Natural killer cell (primary cell): ENCODE measurements around the gene SDF2L1. TPM values are rescaled to one million over a fixed set of nuclear protein-coding genes. Genes with fewer than 3 reads are reported as not detected.

Experiments
- ATAC-seq, 3 donors: fragments of 150-1000 bp in 2 of 3; fragments of 200-7000 bp in 1 of 3; cut with Tn5 transposase; 1 replicate in 1 of 3; 2 replicates in 2 of 3; pipeline ENCODE4 v1.10.0; 2021; ENCODE audit warnings: mild to moderate bottlenecking in 2 of 3, moderate library complexity in 2 of 3
- DNase-seq, 2 donors: peaks; one replicate each; pipeline versions ENCODE4 v3.0.0 to v3.0.0-alpha.2; 2013 to 2021; ENCODE audit warnings: mixed read lengths in 1 of 2
- H3K27ac ChIP-seq: one replicate; pipeline ENCODE4 v1.5.1; 2013; ENCODE audit warnings: mild to moderate bottlenecking, low read length
- H3K27me3 ChIP-seq: one replicate; pipeline ENCODE4 v1.6.1; 2013; ENCODE audit warnings: low read length; ENCODE audit not compliant: control insufficient read depth, insufficient read depth
- H3K36me3 ChIP-seq: one replicate; pipeline ENCODE4 v1.6.1; 2013; ENCODE audit warnings: low read length; ENCODE audit not compliant: control insufficient read depth, insufficient read depth
- H3K4me1 ChIP-seq: one replicate; pipeline ENCODE4 v1.6.1; 2013; ENCODE audit warnings: low read length; ENCODE audit not compliant: control insufficient read depth, insufficient read depth
- H3K4me3 ChIP-seq: one replicate; pipeline ENCODE4 v1.5.1; 2013; ENCODE audit warnings: low read length
- H3K9me3 ChIP-seq: one replicate; pipeline ENCODE4 v1.6.1; 2013; ENCODE audit warnings: low read length; ENCODE audit not compliant: control insufficient read depth, insufficient read depth
- H3K27ac Mint-ChIP-seq, 2 donors: one replicate each; pipeline ENCODE4 v1.8.0; 2022; ENCODE audit warnings: mild to moderate bottlenecking in 2 of 2, mixed read lengths in 2 of 2, moderate library complexity in 1 of 2
- H3K27me3 Mint-ChIP-seq, 2 donors: one replicate each; pipeline ENCODE4 v1.8.0; 2022; ENCODE audit warnings: low read depth in 2 of 2, mixed read lengths in 2 of 2
- H3K36me3 Mint-ChIP-seq: one replicate; pipeline ENCODE4 v1.8.0; 2022; ENCODE audit warnings: mixed read lengths
- H3K4me1 Mint-ChIP-seq, 2 donors: one replicate each; pipeline ENCODE4 v1.8.0; 2022; ENCODE audit warnings: mixed read lengths in 2 of 2
- H3K4me3 Mint-ChIP-seq: one replicate; pipeline ENCODE4 v1.8.0; 2022; ENCODE audit warnings: mild to moderate bottlenecking, moderate library complexity, mixed read lengths
- H3K9me3 Mint-ChIP-seq, 2 donors: one replicate each; pipeline ENCODE4 v1.8.0; 2022; ENCODE audit warnings: mixed read lengths in 2 of 2
- CTCF ChIP-seq: fragments of 200-600 bp; IDR thresholded peaks from one replicate; pipeline ENCODE4 v1.8.0; 2022; ENCODE audit warnings: antibody characterized with exemption
- WGBS: methylation state at CpG from one replicate; pipeline ENCODE4 v1.1.7; 2013; ENCODE audit warnings: missing lambda C conversion rate; ENCODE audit not compliant: insufficient coverage; 5-methylcytosine and 5-hydroxymethylcytosine counted together
- intact Hi-C: fragments of 100-400 bp; cut with micrococcal nuclease; formaldehyde crosslinking; loops from one replicate; pipeline ENCODE4 v1.14.2; 2022
- total RNA-seq, 4 donors: library from RNA; stranded (reverse); fragments of 120-200 nt in 1 of 4; gene quantifications; one replicate each; pipeline versions ENCODE4 v1.2.3 to v1.2.4, GENCODE V29; 2013 to 2022

Gene SDF2L1
- total RNA-seq, 3 donors from 2014 or later (not counting 1 experiment from before 2014, with no cell fraction given), result 38.3 to 55.8 (median 40.3) TPM

GRCh38 chr22:21624880-21625791 lies 17.0 kb upstream of the SDF2L1 start:
- Histone ChIP-seq H3K27ac (no peak overlapping the region), H3K27me3 (no peaks in the 10 kb centered on the region), H3K4me1 (peaks cover 35% of the 10 kb centered on the region), H3K4me3 (no peak overlapping the region), H3K9me3 (no peaks in the 10 kb centered on the region), H3K36me3 (peaks cover 41% of the 10 kb centered on the region)
- Mint-ChIP-seq H3K27ac (peak overlapping the region; percentile 58 to 83), H3K36me3 (no peaks in the 10 kb centered on the region), H3K4me1 (peaks cover 35 to 64% of the 10 kb centered on the region in 2 donors), H3K27me3 (no peaks in the 10 kb centered on the region), H3K4me3 (no peak overlapping the region), H3K9me3 (no peaks in the 10 kb centered on the region)
- TF ChIP-seq CTCF, result no peak
- intact Hi-C loops, result no loop called here
- 92% methylated on average over 12 of the region's 12 CpGs for WGBS
- ATAC-seq, result no peak
- no peak for DNase-seq

GRCh38 chr22:21626073-21626734 lies 15.9 kb upstream of the SDF2L1 start:
- Mint-ChIP-seq H3K4me3 (peak overlapping the region; percentile 28), H3K27me3 (no peaks in the 10 kb centered on the region), H3K4me1 (peaks cover 32 to 53% of the 10 kb centered on the region in 2 donors), H3K9me3 (no peaks in the 10 kb centered on the region), H3K36me3 (no peaks in the 10 kb centered on the region), H3K27ac (peak overlapping the region; percentile 51 to 83)
- ATAC-seq, result no peak
- WGBS, result 81% methylated on average over 4 of the region's 4 CpGs
- no peaks in the 10 kb centered on the region for H3K27me3 ChIP-seq
- H3K27ac ChIP-seq, result no peak overlapping the region
- no peak overlapping the region for H3K4me3 ChIP-seq
- no peak for DNase-seq
- H3K9me3 ChIP-seq, result no peaks in the 10 kb centered on the region
- TF ChIP-seq CTCF, result no peak
- H3K36me3 ChIP-seq, result peaks cover 38% of the 10 kb centered on the region
- intact Hi-C loops, result no loop called here
- peaks cover 38% of the 10 kb centered on the region for H3K4me1 ChIP-seq

GRCh38 chr22:21626735-21627469 lies 15.2 kb upstream of the SDF2L1 start:
- Mint-ChIP-seq H3K27ac (peak overlapping the region in 1 of 2 donors; percentile 51), H3K36me3 (no peaks in the 10 kb centered on the region), H3K9me3 (no peaks in the 10 kb centered on the region), H3K4me3 (peak overlapping the region; percentile 28), H3K27me3 (no peaks in the 10 kb centered on the region), H3K4me1 (peaks cover 32 to 48% of the 10 kb centered on the region in 2 donors)
- ATAC-seq (no peak), DNase-seq (no peak)
- WGBS, result 93% methylated on average over 11 of the region's 11 CpGs
- H3K4me1 ChIP-seq, result peaks cover 38% of the 10 kb centered on the region
- peaks cover 38% of the 10 kb centered on the region for H3K36me3 ChIP-seq
- TF ChIP-seq CTCF, result no peak
- intact Hi-C loops, result no loop called here
- H3K27me3 ChIP-seq, result no peaks in the 10 kb centered on the region
- H3K9me3 ChIP-seq, result no peaks in the 10 kb centered on the region
- no peak overlapping the region for H3K27ac ChIP-seq
- no peak overlapping the region for H3K4me3 ChIP-seq
